ENCODE measurements around the gene RASL11B. TPM values are rescaled to one million over a fixed set of nuclear protein-coding genes. Genes with fewer than 3 reads are reported as not detected.

RASL11B gene
- total and polyA plus RNA-seq, 2 donors (not counting 3 experiments of a cell fraction or from before 2014, with no cell fraction given), result 0.83 TPM; not detected in 1

DNA sequence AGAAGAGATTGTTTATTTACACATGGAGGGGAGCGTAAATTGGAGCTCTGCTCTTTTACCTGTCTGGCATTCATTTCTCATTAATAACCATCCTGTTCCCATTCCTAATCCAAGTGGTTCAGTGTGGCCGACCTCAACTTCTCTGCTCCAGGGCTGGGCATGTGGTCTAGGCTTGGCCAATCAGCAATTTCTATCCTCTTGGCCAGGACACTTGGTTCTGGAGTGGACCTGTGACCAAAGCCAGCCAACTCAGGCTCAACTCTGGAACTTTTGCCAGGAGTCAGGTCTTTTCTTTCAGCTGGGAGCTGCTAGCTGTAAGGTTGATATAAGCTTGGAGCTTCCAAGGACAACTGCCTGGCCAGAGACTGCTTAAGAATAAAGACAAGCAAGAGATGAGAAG lies 15.6 kb upstream of the RASL11B start:
- Histone ChIP-seq H3K4me2 (ENCODE audit: insufficient read depth, low read length) (no peak overlapping the region), H3K9me1 (replicated peaks; ENCODE audit: control insufficient read depth, extremely low read depth, insufficient read depth, low read length) (no peaks in the 10 kb centered on the region), H3K4me3 (replicated peaks in 1 of 3; ENCODE audit: insufficient read depth in 1 of 3, low read depth in 1 of 3, low read length in 3 of 3) (no peak overlapping the region), H3K9ac (replicated peaks; ENCODE audit: extremely low read depth, insufficient read depth, low read length) (no peak overlapping the region), H3K27ac (ENCODE audit: insufficient read depth, low read depth, low read length) (no peak overlapping the region), H3K27me3 (ENCODE audit: control insufficient read depth in 2 of 2, insufficient read depth in 2 of 2, low read length in 2 of 2) (peaks cover 0 to 15% of the 10 kb centered on the region in 2 experiments), H3K4me1 (ENCODE audit: control insufficient read depth, extremely low read depth, insufficient read depth, low read length) (no peaks in the 10 kb centered on the region), H3K9me3 (replicated peaks; ENCODE audit: control insufficient read depth, insufficient read depth, low read length) (no peaks in the 10 kb centered on the region), H4K20me1 (replicated peaks; ENCODE audit: control insufficient read depth, extremely low read depth, insufficient read depth, low read length) (no peaks in the 10 kb centered on the region), H3K36me3 (ENCODE audit: control insufficient read depth in 2 of 2, extremely low read depth in 1 of 2, insufficient read depth in 2 of 2, low read length in 2 of 2) (no peaks in the 10 kb centered on the region), H3K79me2 (ENCODE audit: control insufficient read depth, insufficient read depth, low read length) (no peaks in the 10 kb centered on the region), H2AFZ (ENCODE audit: low read depth, low read length) (no peak overlapping the region)
- BruUV-seq (replicated peaks), result no TSS peak
- no peak for DNase-seq (ENCODE audit: low read depth, low spot score)
- dilution Hi-C loops (cut with MboI; ENCODE audit: extremely low pct_ligation_motif_present, low sequenced_read_pairs), result no loop called here
- ChIA-PET POLR2A (no interaction called here), CTCF (interaction anchor here (1.0 to 1.4 kb wide), 2 partner anchors 10 to 301 kb away, joined by 3 read pairs; no protein-coding TSS in a partner anchor)
- no peak for FAIRE-seq
- TF ChIP-seq EZH2 (IDR thresholded peaks at IDR 0.05; ENCODE audit: borderline replicate concordance, low read depth, low read length, severe bottlenecking) (no peak), MYC (IDR thresholded peaks at IDR 0.05; ENCODE audit: low read depth, low read length) (no peak), MAX (IDR thresholded peaks at IDR 0.05; ENCODE audit: insufficient read depth, insufficient read length) (no peak), POLR2AphosphoS5 (IDR thresholded peaks at IDR 0.05; ENCODE audit: insufficient read depth, low read depth, low read length) (no peak), POLR2A (IDR thresholded peaks at IDR 0.05; ENCODE audit: low read depth, low read length) (no peak), JUN (IDR thresholded peaks at IDR 0.05; ENCODE audit: borderline replicate concordance, insufficient read depth, insufficient read length, low read depth) (no peak), FOS (IDR thresholded peaks at IDR 0.05; ENCODE audit: borderline replicate concordance, insufficient read depth, low read length) (no peak), CTCF (IDR thresholded peaks at IDR 0.05; ENCODE audit: extremely low read depth in 1 of 2, insufficient read depth in 1 of 2, low read depth in 1 of 2, low read length in 2 of 2) (no peak), GATA2 (IDR thresholded peaks at IDR 0.05; ENCODE audit: insufficient read depth, insufficient read length, low read depth, low read length) (no peak)
- intact Hi-C loops (cut with micrococcal nuclease), result no loop called here
